ENCODE results near the gene CARS2.

CARS2 gene

GRCh38 chr13:110648848-110649421 is 57.0 kb downstream of the CARS2 start:
- Histone ChIP-seq H3K27me3 (replicated peaks in 2 of 5; ENCODE audit: control insufficient read depth in 4 of 5, insufficient read depth in 5 of 5, low read length in 4 of 5) (no peaks in the 10 kb centered on the region), H3K27ac (ENCODE audit: insufficient read depth in 1 of 2, low read depth in 1 of 2, low read length in 2 of 2, poor library complexity in 1 of 2, severe bottlenecking in 2 of 2) (no peak overlapping the region), H3K36me3 (ENCODE audit: control insufficient read depth in 4 of 4, insufficient read depth in 4 of 4, low read length in 3 of 4) (peaks cover 5 to 77% (median 43%) of the 10 kb centered on the region in 4 experiments), H3K4me1 (ENCODE audit: control extremely low read depth in 1 of 4, control insufficient read depth in 4 of 4, insufficient read depth in 4 of 4, low read length in 3 of 4) (peaks cover 0 to 10% (median 9%) of the 10 kb centered on the region in 4 experiments), H3K4me3 (ENCODE audit: control insufficient read depth in 1 of 7, extremely low read depth in 1 of 7, insufficient read depth in 4 of 7, low read depth in 2 of 7, low read length in 6 of 7) (no peak overlapping the region), H3K9me3 (ENCODE audit: control extremely low read depth in 1 of 5, control insufficient read depth in 4 of 5, insufficient read depth in 2 of 5, low read depth in 1 of 5, low read length in 4 of 5) (no peaks in the 10 kb centered on the region)
- CTCF ChIA-PET: interaction anchor here (0.8 to 1.8 kb wide), 4 partner anchors 9 to 170 kb away, joined by 3 to 5 read pairs (median 3); no protein-coding TSS in a partner anchor
- POLR2A ChIA-PET: no interaction called here
- DNase-seq: no peak
- WGBS (ENCODE audit: insufficient coverage): 96% methylated on average over 35 of the region's 35 CpGs

DNA sequence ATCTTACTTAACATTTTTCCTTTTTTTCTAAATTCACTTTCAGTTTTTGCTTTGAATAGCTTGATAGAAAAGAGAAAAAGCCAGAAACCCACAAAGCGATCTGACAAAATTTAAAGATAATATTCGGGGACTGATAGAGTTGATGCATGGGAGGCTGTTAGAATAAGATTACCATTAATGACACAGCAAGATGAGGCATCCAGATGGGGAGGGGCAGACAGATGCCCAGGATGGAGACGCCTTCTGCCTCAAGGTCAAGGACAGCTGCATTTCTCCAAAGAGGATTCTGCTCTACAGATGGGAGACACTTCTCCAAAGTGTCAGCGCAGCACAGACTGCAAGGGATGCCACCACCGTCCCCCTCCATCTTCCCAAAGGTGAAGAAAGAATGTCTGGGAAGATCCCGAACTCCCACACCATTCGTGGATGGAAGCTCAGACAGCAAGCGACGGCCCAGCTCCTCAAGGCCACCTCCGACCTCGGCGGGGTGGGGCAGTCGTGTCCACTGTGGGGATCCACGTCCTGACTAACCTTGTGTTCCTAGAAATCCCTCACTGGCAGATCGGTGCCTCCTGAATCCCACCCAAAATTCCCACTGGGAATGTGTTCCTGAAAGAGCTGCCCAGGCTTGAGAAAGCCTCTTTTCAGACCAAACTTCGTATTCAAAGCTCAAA is 57.6 kb downstream of the CARS2 start:
- Histone ChIP-seq H3K27ac (ENCODE audit: insufficient read depth in 1 of 2, low read depth in 1 of 2, low read length in 2 of 2, poor library complexity in 1 of 2, severe bottlenecking in 2 of 2) (no peak overlapping the region), H3K36me3 (ENCODE audit: control insufficient read depth in 4 of 4, insufficient read depth in 4 of 4, low read length in 3 of 4) (peaks cover 9 to 77% (median 47%) of the 10 kb centered on the region in 4 experiments), H3K4me3 (ENCODE audit: control insufficient read depth in 1 of 7, extremely low read depth in 1 of 7, insufficient read depth in 4 of 7, low read depth in 2 of 7, low read length in 6 of 7) (no peak overlapping the region), H3K9me3 (ENCODE audit: control extremely low read depth in 1 of 5, control insufficient read depth in 4 of 5, insufficient read depth in 2 of 5, low read depth in 1 of 5, low read length in 4 of 5) (no peaks in the 10 kb centered on the region), H3K27me3 (replicated peaks in 2 of 5; ENCODE audit: control insufficient read depth in 4 of 5, insufficient read depth in 5 of 5, low read length in 4 of 5) (no peaks in the 10 kb centered on the region), H3K4me1 (ENCODE audit: control extremely low read depth in 1 of 4, control insufficient read depth in 4 of 4, insufficient read depth in 4 of 4, low read length in 3 of 4) (peaks cover 0 to 10% (median 9%) of the 10 kb centered on the region in 4 experiments)
- WGBS (ENCODE audit: insufficient coverage): 97% methylated on average over 16 of the region's 16 CpGs
- ChIA-PET POLR2A (no interaction called here), CTCF (interaction anchor here (0.8 to 4.3 kb wide), 6 partner anchors 9 to 193 kb away, joined by 3 to 22 read pairs (median 3); no protein-coding TSS in a partner anchor)
- DNase-seq: no peak

DNA sequence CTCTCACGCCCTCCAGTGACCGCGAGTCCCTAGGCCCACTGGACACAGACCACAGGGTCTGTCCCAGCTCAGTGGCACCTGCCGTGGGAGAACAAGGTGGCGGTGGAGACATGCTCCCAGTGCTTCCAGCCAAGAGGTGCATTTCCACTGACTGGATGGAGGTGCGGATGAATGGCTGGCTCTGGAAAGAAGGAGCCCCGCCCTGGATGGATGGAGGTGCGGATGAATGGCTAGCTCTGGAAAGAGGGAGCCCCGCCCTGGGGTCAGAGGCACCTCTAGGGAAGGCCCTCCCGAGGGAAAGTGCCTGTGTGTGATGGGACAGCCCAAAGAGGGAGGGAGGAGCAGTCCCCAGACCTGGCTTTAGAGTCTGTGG is 58.6 kb downstream of the CARS2 start:
- CTCF ChIA-PET: interaction anchor here (1.0 to 4.3 kb wide), 2 partner anchors 29 to 35 kb away, joined by 3 to 22 read pairs; no protein-coding TSS in a partner anchor
- WGBS (ENCODE audit: insufficient coverage): 98% methylated on average over 5 of the region's 10 CpGs
- Histone ChIP-seq H3K27me3 (replicated peaks in 2 of 5; ENCODE audit: control insufficient read depth in 4 of 5, insufficient read depth in 5 of 5, low read length in 4 of 5) (no peaks in the 10 kb centered on the region), H3K4me3 (ENCODE audit: control insufficient read depth in 1 of 7, extremely low read depth in 1 of 7, insufficient read depth in 4 of 7, low read depth in 2 of 7, low read length in 6 of 7) (no peak overlapping the region), H3K4me1 (ENCODE audit: control extremely low read depth in 1 of 4, control insufficient read depth in 4 of 4, insufficient read depth in 4 of 4, low read length in 3 of 4) (peaks cover 0 to 10% (median 9%) of the 10 kb centered on the region in 4 experiments), H3K27ac (ENCODE audit: insufficient read depth in 1 of 2, low read depth in 1 of 2, low read length in 2 of 2, poor library complexity in 1 of 2, severe bottlenecking in 2 of 2) (no peak overlapping the region), H3K9me3 (ENCODE audit: control extremely low read depth in 1 of 5, control insufficient read depth in 4 of 5, insufficient read depth in 2 of 5, low read depth in 1 of 5, low read length in 4 of 5) (no peaks in the 10 kb centered on the region), H3K36me3 (ENCODE audit: control insufficient read depth in 4 of 4, insufficient read depth in 4 of 4, low read length in 3 of 4) (peaks cover 11 to 80% (median 50%) of the 10 kb centered on the region in 4 experiments)
- POLR2A ChIA-PET: no interaction called here
- no peak for DNase-seq

- Histone ChIP-seq H3K27me3 (replicated peaks in 2 of 5; ENCODE audit: control insufficient read depth in 4 of 5, insufficient read depth in 5 of 5, low read length in 4 of 5) (no peaks in the 10 kb centered on the region), H3K4me1 (ENCODE audit: control extremely low read depth in 1 of 4, control insufficient read depth in 4 of 4, insufficient read depth in 4 of 4, low read length in 3 of 4) (peaks cover 0 to 10% (median 9%) of the 10 kb centered on the region in 4 experiments), H3K4me3 (ENCODE audit: control insufficient read depth in 1 of 7, extremely low read depth in 1 of 7, insufficient read depth in 4 of 7, low read depth in 2 of 7, low read length in 6 of 7) (no peak overlapping the region), H3K27ac (ENCODE audit: insufficient read depth in 1 of 2, low read depth in 1 of 2, low read length in 2 of 2, poor library complexity in 1 of 2, severe bottlenecking in 2 of 2) (no peak overlapping the region), H3K36me3 (ENCODE audit: control insufficient read depth in 4 of 4, insufficient read depth in 4 of 4, low read length in 3 of 4) (peaks cover 11 to 79% (median 53%) of the 10 kb centered on the region in 4 experiments), H3K9me3 (ENCODE audit: control extremely low read depth in 1 of 5, control insufficient read depth in 4 of 5, insufficient read depth in 2 of 5, low read depth in 1 of 5, low read length in 4 of 5) (no peaks in the 10 kb centered on the region)
- CTCF ChIA-PET: interaction anchor here (1.0 to 4.3 kb wide), 4 partner anchors 20 to 191 kb away, joined by 3 to 22 read pairs (median 4); no protein-coding TSS in a partner anchor
- POLR2A ChIA-PET: no interaction called here
- DNase-seq: no peak
- 97% methylated on average over 22 of the region's 29 CpGs for WGBS (ENCODE audit: insufficient coverage)
These were observed 59.2 kb downstream of the CARS2 start for GRCh38 chr13:110646442-110647364.

GRCh38 chr13:110645750-110646149 is 60.2 kb downstream of the CARS2 start:
- CTCF ChIA-PET: interaction anchor here (0.8 to 4.3 kb wide), 10 partner anchors 9 to 280 kb away, joined by 3 to 22 read pairs (median 6); no protein-coding TSS in a partner anchor
- no peak for DNase-seq
- H3K27ac ChIP-seq (ENCODE audit: insufficient read depth in 1 of 2, low read depth in 1 of 2, low read length in 2 of 2, poor library complexity in 1 of 2, severe bottlenecking in 2 of 2): no peak overlapping the region
- peaks cover 11 to 79% (median 53%) of the 10 kb centered on the region in 4 experiments for H3K36me3 ChIP-seq (ENCODE audit: control insufficient read depth in 4 of 4, insufficient read depth in 4 of 4, low read length in 3 of 4)
- POLR2A ChIA-PET: interaction anchor here (1.1 kb wide), 1 partner anchor 69 kb away, joined by 4 read pairs; no protein-coding TSS in a partner anchor
- no peak overlapping the region for H3K4me3 ChIP-seq (ENCODE audit: control insufficient read depth in 1 of 7, extremely low read depth in 1 of 7, insufficient read depth in 4 of 7, low read depth in 2 of 7, low read length in 6 of 7)
- H3K27me3 ChIP-seq (replicated peaks in 2 of 5; ENCODE audit: control insufficient read depth in 4 of 5, insufficient read depth in 5 of 5, low read length in 4 of 5): no peaks in the 10 kb centered on the region
- H3K4me1 ChIP-seq (ENCODE audit: control extremely low read depth in 1 of 4, control insufficient read depth in 4 of 4, insufficient read depth in 4 of 4, low read length in 3 of 4): peaks cover 0 to 10% (median 9%) of the 10 kb centered on the region in 4 experiments
- 98% methylated on average over 13 of the region's 15 CpGs for WGBS (ENCODE audit: insufficient coverage)
- H3K9me3 ChIP-seq (ENCODE audit: control extremely low read depth in 1 of 5, control insufficient read depth in 4 of 5, insufficient read depth in 2 of 5, low read depth in 1 of 5, low read length in 4 of 5): no peaks in the 10 kb centered on the region

DNA sequence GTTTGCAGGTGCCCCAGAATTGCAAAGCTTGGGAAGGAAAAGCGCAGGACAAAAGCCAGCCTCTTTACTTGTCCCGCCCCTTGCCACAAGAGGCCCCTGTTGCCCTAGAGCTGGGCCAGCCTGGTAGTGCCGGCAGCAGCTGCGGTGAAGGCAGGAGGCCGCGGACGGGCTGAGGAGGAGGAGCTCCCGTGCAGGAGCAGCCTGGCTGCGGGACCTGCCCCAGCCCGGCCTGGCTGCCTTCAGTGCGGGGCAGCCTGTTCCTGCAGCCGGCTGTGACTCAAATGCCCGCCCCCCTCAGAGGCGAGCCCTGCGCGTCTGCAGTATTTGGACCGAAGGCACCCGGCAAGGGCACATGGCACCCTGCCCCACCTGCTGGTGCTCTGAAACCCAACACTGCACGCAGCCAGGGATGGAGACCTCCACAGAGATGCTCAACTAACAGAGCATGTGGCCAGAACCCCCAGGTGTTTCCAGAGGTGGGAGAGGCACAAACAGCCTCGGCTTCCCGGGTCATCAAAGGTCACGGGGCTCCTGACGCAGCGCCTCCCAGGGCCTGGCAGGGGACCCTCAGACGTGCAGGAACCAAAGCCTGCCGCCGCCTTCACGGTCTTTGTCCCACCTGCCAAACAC is 60.9 kb downstream of the CARS2 start:
- ChIA-PET CTCF (interaction anchor here (0.7 to 4.3 kb wide), 21 partner anchors 10 to 425 kb away, joined by 3 to 22 read pairs (median 4); no protein-coding TSS in a partner anchor), POLR2A (interaction anchor here (0.5 to 1.1 kb wide), 2 partner anchors 69 to 70 kb away, joined by 4 read pairs; partner anchors contain the start of gene ING1)
- 48% methylated on average over 22 of the region's 28 CpGs for WGBS (ENCODE audit: insufficient coverage)
- peaks cover 11 to 81% (median 51%) of the 10 kb centered on the region in 4 experiments for H3K36me3 ChIP-seq (ENCODE audit: control insufficient read depth in 4 of 4, insufficient read depth in 4 of 4, low read length in 3 of 4)
- peak; percentile 74 to 88 (median 86) for DNase-seq
- H3K27me3 ChIP-seq (replicated peaks in 2 of 5; ENCODE audit: control insufficient read depth in 4 of 5, insufficient read depth in 5 of 5, low read length in 4 of 5): no peaks in the 10 kb centered on the region
- no peak overlapping the region for H3K27ac ChIP-seq (ENCODE audit: insufficient read depth in 1 of 2, low read depth in 1 of 2, low read length in 2 of 2, poor library complexity in 1 of 2, severe bottlenecking in 2 of 2)
- H3K4me1 ChIP-seq (ENCODE audit: control extremely low read depth in 1 of 4, control insufficient read depth in 4 of 4, insufficient read depth in 4 of 4, low read length in 3 of 4): peaks cover 0 to 10% (median 9%) of the 10 kb centered on the region in 4 experiments
- H3K4me3 ChIP-seq (ENCODE audit: control insufficient read depth in 1 of 7, extremely low read depth in 1 of 7, insufficient read depth in 4 of 7, low read depth in 2 of 7, low read length in 6 of 7): peak overlapping the region in 2 of 7 experiments; percentile 36 to 44
- no peaks in the 10 kb centered on the region for H3K9me3 ChIP-seq (ENCODE audit: control extremely low read depth in 1 of 5, control insufficient read depth in 4 of 5, insufficient read depth in 2 of 5, low read depth in 1 of 5, low read length in 4 of 5)
